ENCODE data around the gene CNN2.
"Not testable (repeated sequence)": the region's sequence is repeated elsewhere in the genome, so short reads cannot be mapped to it uniquely, and the experiment has no call there.

The CNN2 gene

DNA sequence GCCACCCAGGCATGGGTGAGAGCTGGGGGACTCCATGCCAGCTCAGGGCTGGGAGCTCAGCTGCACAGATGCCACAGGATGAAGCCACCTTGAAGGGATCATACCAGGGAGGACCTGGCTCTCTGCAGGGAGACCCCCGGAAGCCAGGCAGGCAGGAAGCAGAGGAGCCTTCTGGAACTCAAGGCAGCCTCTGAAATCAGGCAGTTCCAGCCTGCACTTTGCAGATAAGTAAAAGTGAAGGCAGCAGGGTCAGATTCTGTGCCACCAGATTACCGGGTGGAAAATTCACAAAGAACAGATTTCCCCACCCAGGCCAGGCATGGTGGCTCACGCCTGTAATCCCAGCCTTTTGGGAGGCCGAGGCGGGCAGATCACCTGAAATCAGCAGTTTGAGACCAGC is 8.0 kb upstream of the CNN2 start:
- Histone ChIP-seq H3K36me3 (ENCODE audit: insufficient read depth, low read length) (no peaks in the 10 kb centered on the region), H2AFZ (ENCODE audit: low read length, unreplicated experiment) (no peak overlapping the region), H3K4me1 (ENCODE audit: control insufficient read depth, insufficient read depth, low read length, unreplicated experiment) (peaks cover 27% of the 10 kb centered on the region), H3K79me2 (ENCODE audit: control insufficient read depth, insufficient read depth, low read length, unreplicated experiment) (peaks cover 74% of the 10 kb centered on the region), H3K27ac (ENCODE audit: low read depth, low read length) (no peak overlapping the region), H3K4me3 (ENCODE audit: low read depth, low read length) (peak overlapping the region; percentile 25; the same call in 1 of the 2 replicates), H3K27me3 (ENCODE audit: insufficient read depth, low read length) (no peaks in the 10 kb centered on the region)

DNA sequence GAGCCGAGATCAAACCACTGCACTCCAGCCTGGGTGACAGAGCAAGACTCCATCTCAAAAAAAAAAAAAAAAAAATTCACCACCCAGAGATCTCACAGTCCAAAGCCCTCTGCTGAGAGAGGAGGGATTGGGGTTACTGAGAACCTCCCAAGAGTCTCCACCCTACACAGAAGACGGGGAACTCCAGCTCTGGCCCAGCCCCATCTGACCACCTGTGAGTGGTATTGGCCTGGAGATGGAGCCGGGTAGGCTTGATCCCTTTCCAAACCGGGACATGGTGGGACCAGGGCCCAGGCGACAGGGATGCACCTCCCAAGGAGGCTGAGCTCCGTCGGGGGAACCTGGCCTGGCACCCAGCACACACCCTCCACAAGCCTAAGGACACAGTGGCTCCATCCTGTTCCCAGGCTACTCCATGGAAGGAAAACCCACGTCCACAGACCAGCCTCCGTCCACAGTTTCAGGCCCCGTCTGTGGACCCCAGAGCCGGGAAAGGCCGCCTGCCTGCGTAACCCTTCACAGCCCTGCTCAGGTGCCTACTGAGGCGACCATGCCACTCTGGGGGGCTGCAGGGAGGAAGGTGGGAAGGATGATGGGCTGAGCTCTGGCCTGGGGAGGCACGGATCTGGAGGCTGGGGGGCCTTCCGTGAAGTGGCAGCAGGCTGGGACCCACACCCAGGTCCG is 7.3 kb upstream of the CNN2 start:
- Histone ChIP-seq H3K4me1 (ENCODE audit: control insufficient read depth, insufficient read depth, low read length, unreplicated experiment) (peaks cover 27% of the 10 kb centered on the region), H3K27ac (ENCODE audit: low read depth, low read length) (no peak overlapping the region), H3K4me3 (ENCODE audit: low read depth, low read length) (peak overlapping the region; percentile 91), H2AFZ (ENCODE audit: low read length, unreplicated experiment) (no peak overlapping the region), H3K79me2 (ENCODE audit: control insufficient read depth, insufficient read depth, low read length, unreplicated experiment) (peaks cover 67% of the 10 kb centered on the region), H3K36me3 (ENCODE audit: insufficient read depth, low read length) (no peaks in the 10 kb centered on the region), H3K27me3 (ENCODE audit: insufficient read depth, low read length) (no peaks in the 10 kb centered on the region)

DNA sequence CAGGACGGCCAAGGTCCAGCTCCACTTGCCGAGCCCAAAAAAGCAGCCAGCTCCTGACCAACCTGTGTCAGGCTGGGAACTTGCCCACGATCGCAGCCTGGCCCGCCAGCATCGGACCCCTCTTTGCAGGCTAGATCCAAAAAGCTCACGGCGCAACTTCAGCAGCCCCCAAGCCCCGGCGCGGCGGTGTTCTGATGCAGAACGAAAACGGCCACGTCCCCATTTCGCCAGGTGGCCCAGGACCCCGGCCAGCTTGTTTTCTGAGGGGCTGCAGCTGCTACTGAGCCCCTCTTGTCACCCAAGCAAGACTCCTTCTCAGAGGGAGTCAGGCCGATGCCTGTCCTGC is 6.8 kb upstream of the CNN2 start:
- peaks cover 27% of the 10 kb centered on the region for H3K4me1 ChIP-seq (ENCODE audit: control insufficient read depth, insufficient read depth, low read length, unreplicated experiment)
- no peak overlapping the region for H2AFZ ChIP-seq (ENCODE audit: low read length, unreplicated experiment)
- H3K27me3 ChIP-seq (ENCODE audit: insufficient read depth, low read length): no peaks in the 10 kb centered on the region
- peak overlapping the region; percentile 91 for H3K4me3 ChIP-seq (ENCODE audit: low read depth, low read length)
- H3K79me2 ChIP-seq (ENCODE audit: control insufficient read depth, insufficient read depth, low read length, unreplicated experiment): peaks cover 62% of the 10 kb centered on the region
- no peak overlapping the region for H3K27ac ChIP-seq (ENCODE audit: low read depth, low read length)
- no peaks in the 10 kb centered on the region for H3K36me3 ChIP-seq (ENCODE audit: insufficient read depth, low read length)

DNA sequence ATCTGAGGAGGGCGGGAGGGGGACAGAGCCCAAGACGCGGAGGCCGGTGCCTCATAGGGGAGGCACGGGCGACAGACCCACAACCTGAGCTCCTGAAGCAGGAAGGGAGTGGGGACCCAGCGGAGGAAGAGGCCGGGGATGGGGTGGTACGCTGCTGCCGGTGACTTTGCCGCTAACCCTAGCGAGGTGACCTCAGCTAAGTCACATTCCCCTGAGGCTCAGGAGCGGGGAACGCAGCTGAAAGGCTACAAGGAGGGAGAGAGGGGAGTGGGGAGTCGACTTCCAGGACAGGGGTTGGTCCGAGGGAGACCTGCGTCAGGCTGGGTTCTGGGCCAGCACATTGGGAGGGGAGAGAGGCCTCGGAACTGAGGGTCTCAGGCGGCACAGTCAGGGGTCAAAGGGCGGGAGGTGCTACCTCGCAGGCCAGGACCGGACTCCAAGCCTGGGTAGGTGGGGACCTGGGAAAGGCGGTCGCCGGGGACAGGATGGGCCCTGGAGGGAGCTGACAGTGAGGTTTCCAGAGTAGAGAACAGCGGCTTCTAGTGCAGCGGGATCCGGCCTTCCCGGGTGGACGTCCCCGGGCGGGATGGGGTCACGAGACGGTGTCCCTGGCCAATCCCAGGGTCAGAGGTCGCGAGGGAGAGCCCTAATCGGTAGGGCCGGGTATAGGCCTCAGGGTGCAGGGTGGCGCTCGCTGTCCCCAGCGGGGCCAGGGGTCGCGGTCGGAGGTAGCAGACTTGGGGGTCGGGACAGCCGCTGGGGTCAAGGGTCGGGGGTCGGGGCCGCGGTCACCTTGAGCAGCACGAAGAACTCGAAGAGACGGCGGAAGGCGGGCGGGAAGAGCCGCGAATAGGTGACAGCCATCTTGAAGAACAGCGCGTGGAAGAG is 6.2 kb upstream of the CNN2 start:
- peaks cover 56% of the 10 kb centered on the region for H3K79me2 ChIP-seq (ENCODE audit: control insufficient read depth, insufficient read depth, low read length, unreplicated experiment)
- H2AFZ ChIP-seq (ENCODE audit: low read length, unreplicated experiment): no peak overlapping the region
- H3K4me1 ChIP-seq (ENCODE audit: control insufficient read depth, insufficient read depth, low read length, unreplicated experiment): peaks cover 27% of the 10 kb centered on the region
- peak overlapping the region; percentile 90; the same call in 1 of the 2 replicates for H3K27ac ChIP-seq (ENCODE audit: low read depth, low read length)
- H3K36me3 ChIP-seq (ENCODE audit: insufficient read depth, low read length): no peaks in the 10 kb centered on the region
- H3K27me3 ChIP-seq (ENCODE audit: insufficient read depth, low read length): no peaks in the 10 kb centered on the region
- H3K4me3 ChIP-seq (ENCODE audit: low read depth, low read length): peak overlapping the region; percentile 91

DNA sequence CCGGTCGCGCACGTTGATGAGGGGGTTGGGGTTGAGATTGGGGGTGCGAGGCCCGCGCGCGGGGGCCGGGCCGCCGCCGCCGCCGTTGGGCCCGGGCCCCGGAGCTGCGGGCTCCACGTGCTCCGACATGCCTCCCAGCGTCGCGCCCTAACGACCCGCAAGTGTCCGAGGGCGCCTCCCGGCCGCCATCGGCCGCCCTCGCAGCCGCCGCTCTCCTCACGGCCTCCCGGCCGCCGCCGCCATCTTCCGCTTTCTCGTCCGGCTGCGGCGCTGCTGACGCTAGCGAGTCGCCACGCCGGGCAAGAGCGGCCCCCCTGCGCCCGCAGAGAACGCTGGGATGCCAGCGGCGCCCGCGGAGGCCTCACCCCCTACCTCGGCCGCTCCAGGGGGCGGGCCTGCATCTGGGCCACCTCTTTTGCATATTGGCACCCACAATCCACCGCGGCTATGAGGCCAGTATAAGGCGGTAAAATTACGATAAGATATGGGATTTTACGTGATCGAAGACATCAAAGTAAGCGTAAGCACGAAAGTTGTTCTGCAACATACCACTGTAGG is 5.5 kb upstream of the CNN2 start, which contains the start of gene TMEM259:
TSS of gene TMEM259 (minus strand) at position 256 of the 558 bp plus-strand sequence. CDS start at position 129, 127 bp downstream.
- Histone ChIP-seq H3K27ac (ENCODE audit: low read depth, low read length) (peak within 1 kb of the TSS; percentile 90), H3K79me2 (ENCODE audit: control insufficient read depth, insufficient read depth, low read length, unreplicated experiment) (peaks cover 49% of the 10 kb centered on the region), H3K4me1 (ENCODE audit: control insufficient read depth, insufficient read depth, low read length, unreplicated experiment) (peaks cover 27% of the 10 kb centered on the region)

DNA sequence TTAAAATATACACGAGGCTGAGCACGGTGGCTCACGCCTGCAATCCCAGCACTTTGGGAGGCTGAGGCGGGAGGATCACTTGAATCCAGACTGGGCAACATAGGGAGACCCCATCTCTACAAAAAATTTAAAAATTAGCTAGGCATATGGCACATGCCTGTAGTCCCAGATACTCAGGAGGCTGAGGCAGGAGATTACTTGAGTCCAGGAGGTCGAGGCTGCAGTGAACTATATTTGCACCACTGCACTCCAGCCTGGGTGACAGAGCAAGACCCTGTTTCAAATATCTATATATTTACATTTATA is 2.6 kb upstream of the CNN2 start:
- H3K79me2 ChIP-seq (ENCODE audit: control insufficient read depth, insufficient read depth, low read length, unreplicated experiment): peaks cover 40% of the 10 kb centered on the region
- H3K4me3 ChIP-seq (ENCODE audit: low read depth, low read length); H3K4me1 ChIP-seq (ENCODE audit: control insufficient read depth, insufficient read depth, low read length, unreplicated experiment); H3K36me3 ChIP-seq (ENCODE audit: insufficient read depth, low read length); H3K27me3 ChIP-seq (ENCODE audit: insufficient read depth, low read length); H3K27ac ChIP-seq (ENCODE audit: low read depth, low read length); H2AFZ ChIP-seq (ENCODE audit: low read length, unreplicated experiment): not testable (repeated sequence)

More for the DNA sequence above, 5.5 kb upstream of the CNN2 start, which contains the start of gene TMEM259:
- Histone ChIP-seq H2AFZ (ENCODE audit: low read length, unreplicated experiment) (no peak within 1 kb of the TSS), H3K4me3 (ENCODE audit: low read depth, low read length) (peak within 1 kb of the TSS; percentile 91), H3K36me3 (ENCODE audit: insufficient read depth, low read length) (no peaks in the 10 kb centered on the region), H3K27me3 (ENCODE audit: insufficient read depth, low read length) (no peaks in the 10 kb centered on the region)

DNA sequence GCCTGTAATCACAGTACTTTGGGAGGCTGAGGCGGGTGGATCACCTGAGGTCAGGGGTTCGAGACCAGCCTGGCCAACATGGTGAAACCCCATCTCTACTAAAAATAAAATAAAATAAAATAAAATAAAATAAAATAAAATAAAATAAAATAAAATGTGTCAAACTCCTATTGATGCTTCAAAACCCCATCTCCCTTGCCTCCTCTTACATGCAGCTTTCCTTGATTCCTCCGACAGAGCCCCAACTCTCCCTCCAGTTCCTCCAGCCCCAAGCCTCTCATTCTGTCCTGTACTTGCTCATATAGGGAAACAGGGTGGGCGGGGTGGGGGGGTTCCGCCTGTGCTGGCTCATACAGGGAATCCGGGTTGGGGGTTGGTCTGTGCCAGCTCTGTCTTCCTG is 1.3 kb upstream of the CNN2 start:
- not testable (repeated sequence) for H3K27ac ChIP-seq (ENCODE audit: low read depth, low read length); H3K4me3 ChIP-seq (ENCODE audit: low read depth, low read length); H2AFZ ChIP-seq (ENCODE audit: low read length, unreplicated experiment); H3K4me1 ChIP-seq (ENCODE audit: control insufficient read depth, insufficient read depth, low read length, unreplicated experiment); H3K27me3 ChIP-seq (ENCODE audit: insufficient read depth, low read length); H3K36me3 ChIP-seq (ENCODE audit: insufficient read depth, low read length)
- H3K79me2 ChIP-seq (ENCODE audit: control insufficient read depth, insufficient read depth, low read length, unreplicated experiment): peaks cover 32% of the 10 kb centered on the region

DNA sequence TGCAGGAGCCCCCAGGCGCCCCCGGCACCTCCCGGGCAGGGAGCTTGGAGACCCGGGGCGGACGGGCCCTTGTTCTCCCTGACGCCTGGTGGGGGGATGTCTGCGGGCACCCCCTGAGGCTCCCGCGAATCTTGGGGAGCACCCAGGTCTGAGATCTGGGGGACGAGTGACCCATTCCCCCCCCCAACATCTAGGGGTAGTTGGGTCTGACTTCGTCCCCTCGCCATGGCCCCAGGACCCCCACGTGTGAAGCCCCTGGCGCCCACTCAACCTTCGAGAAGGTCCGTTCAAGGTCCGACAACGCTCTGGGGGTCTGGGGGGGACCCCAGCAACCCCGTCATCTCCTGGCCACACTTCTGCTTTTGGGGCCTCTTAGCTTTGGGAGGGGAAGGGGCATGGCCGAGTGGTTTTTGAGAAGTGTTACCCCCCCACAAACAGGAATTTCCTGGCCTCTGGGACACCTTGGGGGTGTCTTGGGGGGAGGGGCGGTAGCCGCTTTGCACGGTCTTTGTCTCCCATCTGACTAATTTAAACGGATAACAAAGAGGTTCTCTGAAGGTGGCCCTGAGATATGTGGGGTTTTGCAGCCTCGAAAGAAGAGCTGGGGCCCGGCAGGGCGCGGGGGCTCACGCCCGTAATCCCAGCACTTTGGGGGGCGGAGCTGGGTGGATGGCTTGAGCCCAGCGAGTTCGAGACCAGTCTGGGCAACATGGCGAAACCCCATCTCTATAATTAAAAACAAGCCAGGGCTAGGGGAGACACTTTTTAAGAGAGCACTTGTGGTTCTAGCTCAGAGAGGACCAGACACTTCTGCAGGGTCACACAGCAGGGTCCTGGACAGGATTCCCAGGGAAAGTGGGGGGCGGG is 608 bp downstream of the CNN2 start:
- Histone ChIP-seq H3K4me3 (ENCODE audit: low read depth, low read length) (peak overlapping the region; percentile 84), H3K27ac (ENCODE audit: low read depth, low read length) (peak overlapping the region; percentile 7; the same call in 1 of the 2 replicates), H3K36me3 (ENCODE audit: insufficient read depth, low read length) (no peaks in the 10 kb centered on the region), H3K79me2 (ENCODE audit: control insufficient read depth, insufficient read depth, low read length, unreplicated experiment) (peaks cover 30% of the 10 kb centered on the region), H3K4me1 (ENCODE audit: control insufficient read depth, insufficient read depth, low read length, unreplicated experiment) (peaks cover 5% of the 10 kb centered on the region), H3K27me3 (ENCODE audit: insufficient read depth, low read length) (no peaks in the 10 kb centered on the region), H2AFZ (ENCODE audit: low read length, unreplicated experiment) (no peak overlapping the region)

DNA sequence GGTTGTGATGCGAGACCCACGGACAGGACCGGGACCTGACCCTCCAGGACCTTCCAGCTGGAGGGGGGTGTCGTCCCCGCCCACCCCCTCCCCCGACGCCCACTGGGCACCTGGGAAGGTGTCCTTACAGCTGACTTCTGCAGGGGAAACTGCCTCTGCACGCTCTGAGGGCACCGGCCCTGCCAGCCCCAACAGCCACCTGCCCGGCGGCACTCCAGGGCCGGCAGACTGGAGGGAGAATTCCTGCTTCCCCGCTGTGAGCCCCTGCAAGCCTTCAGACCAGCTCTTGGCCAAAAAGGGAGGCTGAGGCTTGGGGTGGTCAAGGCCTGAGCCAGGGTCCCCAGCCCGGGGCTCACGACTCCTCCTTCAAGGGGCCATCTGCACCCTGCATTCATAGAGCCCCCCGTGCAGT is 1.2 kb downstream of the CNN2 start:
- H3K36me3 ChIP-seq (ENCODE audit: insufficient read depth, low read length): no peaks in the 10 kb centered on the region
- H3K4me1 ChIP-seq (ENCODE audit: control insufficient read depth, insufficient read depth, low read length, unreplicated experiment): peaks cover 5% of the 10 kb centered on the region
- no peaks in the 10 kb centered on the region for H3K27me3 ChIP-seq (ENCODE audit: insufficient read depth, low read length)
- 0 out of 2 replicates have a peak overlapping the region, but pooled peaks have one; percentile 45 for H3K27ac ChIP-seq (ENCODE audit: low read depth, low read length)
- H3K4me3 ChIP-seq (ENCODE audit: low read depth, low read length): peak overlapping the region; percentile 84
- H3K79me2 ChIP-seq (ENCODE audit: control insufficient read depth, insufficient read depth, low read length, unreplicated experiment): peaks cover 30% of the 10 kb centered on the region
- no peak overlapping the region for H2AFZ ChIP-seq (ENCODE audit: low read length, unreplicated experiment)
